Measurements from ENCODE around the gene HNRNPR. TPM values are rescaled to one million over a fixed set of nuclear protein-coding genes. Genes with fewer than 3 reads are reported as not detected.

The HNRNPR gene
- total RNA-seq, 4 donors from 2014 or later: 29.7 to 230 (median 116) TPM

DNA sequence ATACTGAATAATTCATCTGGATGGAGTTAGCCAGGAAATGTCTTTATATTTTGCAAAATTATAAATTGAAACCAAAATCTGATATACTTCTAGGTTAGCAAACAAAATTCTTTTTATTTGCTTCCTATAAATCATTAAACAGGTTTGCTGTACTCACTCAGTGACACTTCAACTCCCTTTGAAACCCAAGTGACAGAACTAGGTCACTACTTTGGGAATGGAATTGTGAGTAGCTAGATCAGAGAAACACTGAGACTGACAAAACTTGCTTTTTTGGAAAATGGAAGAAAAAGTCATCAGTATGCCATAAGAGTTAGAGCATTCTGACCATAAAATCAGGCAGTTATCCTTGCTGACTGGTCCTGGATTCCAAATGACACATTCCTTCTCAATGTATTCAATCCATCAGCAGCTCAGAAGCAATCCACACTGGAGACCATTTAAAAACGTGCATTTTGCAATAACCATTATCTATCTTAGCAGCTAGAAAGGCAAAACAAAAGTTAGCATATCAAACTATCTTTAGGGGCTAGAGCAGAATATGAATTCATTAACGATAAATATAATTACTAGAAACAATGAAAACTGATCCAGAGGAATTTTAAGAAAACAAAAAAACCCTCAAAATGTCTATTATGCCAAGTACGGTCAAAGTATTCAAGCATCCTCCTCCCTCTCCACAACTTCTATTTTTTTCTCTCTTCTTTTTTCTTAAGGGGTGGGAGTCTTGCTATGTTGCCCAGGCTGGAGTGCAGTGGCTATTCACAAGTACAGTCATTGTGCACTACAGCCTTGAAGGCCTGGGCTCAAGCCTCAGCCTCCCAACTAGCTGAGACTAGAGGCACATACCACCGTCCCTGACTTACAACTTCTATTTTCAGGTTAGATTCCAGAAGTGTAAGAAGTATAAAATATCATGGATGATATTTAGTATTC, 60.1 kb downstream of the HNRNPR start:
- Histone ChIP-seq H3K36me3 (no peaks in the 10 kb centered on the region), H3K27ac (peak overlapping the region in 1 of 2 donors; percentile 47), H3K27me3 (no peaks in the 10 kb centered on the region), H3K4me1 (no peaks in the 10 kb centered on the region), H3K4me3 (no peak overlapping the region), H3K9me3 (no peaks in the 10 kb centered on the region)
- TF ChIP-seq CTCF (IDR thresholded peaks at IDR 0.05): no peak
- no peak for TF ChIP-seq POLR2A (IDR thresholded peaks at IDR 0.05)
- no peak for DNase-seq
- intact Hi-C loops (cut with DNase I; ENCODE audit: low total_unique reads): no loop called here

GRCh38 chr1:23282957-23283356, 61.1 kb downstream of the HNRNPR start:
- Histone ChIP-seq H3K4me3 (no peak overlapping the region), H3K36me3 (no peaks in the 10 kb centered on the region), H3K9me3 (no peaks in the 10 kb centered on the region), H3K27me3 (no peaks in the 10 kb centered on the region), H3K4me1 (no peaks in the 10 kb centered on the region), H3K27ac (peak overlapping the region; percentile 36 to 47)
- TF ChIP-seq POLR2A (IDR thresholded peaks at IDR 0.05) (no peak), CTCF (IDR thresholded peaks at IDR 0.05) (no peak)
- intact Hi-C loops (cut with DNase I; ENCODE audit: low total_unique reads): no loop called here
- no peak for DNase-seq

DNA sequence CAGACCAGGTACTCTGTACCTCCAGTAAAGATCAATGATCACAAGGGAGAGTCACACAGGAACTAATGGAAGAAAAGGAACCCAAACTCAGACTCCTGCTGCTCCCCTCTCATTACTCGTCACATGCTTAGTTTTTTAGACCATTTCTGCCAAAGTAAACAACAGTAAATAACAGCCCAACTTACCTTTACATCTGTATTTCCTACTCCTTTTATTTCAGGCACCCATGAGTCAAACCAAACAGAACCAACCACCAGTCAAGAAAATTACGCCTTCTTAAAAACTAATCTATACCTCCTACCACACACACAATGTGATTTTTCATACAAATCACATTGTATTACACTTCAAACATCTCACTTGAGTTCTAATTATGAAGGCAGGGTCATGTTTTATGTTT, 65.4 kb downstream of the HNRNPR start:
- Histone ChIP-seq H3K27ac (no peak overlapping the region), H3K36me3 (no peaks in the 10 kb centered on the region), H3K27me3 (no peaks in the 10 kb centered on the region), H3K4me1 (no peaks in the 10 kb centered on the region), H3K4me3 (no peak overlapping the region), H3K9me3 (no peaks in the 10 kb centered on the region)
- no peak for DNase-seq
- intact Hi-C loops (cut with DNase I; ENCODE audit: low total_unique reads): no loop called here
- TF ChIP-seq POLR2A (IDR thresholded peaks at IDR 0.05) (no peak), CTCF (IDR thresholded peaks at IDR 0.05) (no peak)

DNA sequence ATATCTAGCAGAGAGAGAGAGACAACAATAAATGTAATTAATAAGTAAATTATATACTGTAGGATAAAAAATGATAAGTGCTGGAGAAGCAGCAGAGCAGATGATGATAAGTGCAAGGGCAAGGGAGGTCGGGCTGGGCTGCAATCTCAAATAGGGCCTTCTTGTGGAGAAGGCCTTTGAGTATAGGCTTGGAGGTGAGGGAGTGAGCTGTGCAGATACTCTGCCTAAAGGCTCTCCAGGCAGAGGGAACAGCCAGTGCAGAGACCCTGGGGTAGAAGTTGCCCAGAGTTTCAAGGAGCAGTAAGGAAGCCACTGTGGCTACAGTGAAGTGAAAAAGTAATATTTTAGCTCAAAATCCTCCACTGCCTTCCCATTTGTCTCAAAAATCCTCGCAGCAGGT, 67.6 kb downstream of the HNRNPR start:
- DNase-seq: no peak
- Histone ChIP-seq H3K36me3 (no peaks in the 10 kb centered on the region), H3K27me3 (no peaks in the 10 kb centered on the region), H3K9me3 (no peaks in the 10 kb centered on the region), H3K4me3 (no peak overlapping the region), H3K4me1 (no peaks in the 10 kb centered on the region), H3K27ac (no peak overlapping the region)
- TF ChIP-seq CTCF (IDR thresholded peaks at IDR 0.05) (no peak), POLR2A (IDR thresholded peaks at IDR 0.05) (no peak)
- intact Hi-C loops (cut with DNase I; ENCODE audit: low total_unique reads): no loop called here

GRCh38 chr1:23274134-23274505, 70.0 kb downstream of the HNRNPR start:
- no peak for TF ChIP-seq CTCF (IDR thresholded peaks at IDR 0.05)
- no peak for TF ChIP-seq POLR2A (IDR thresholded peaks at IDR 0.05)

More at GRCh38 chr1:23274134-23274505, 70.0 kb downstream of the HNRNPR start:
- H3K27ac ChIP-seq: no peak overlapping the region
- H3K36me3 ChIP-seq: no peaks in the 10 kb centered on the region
- H3K27me3 ChIP-seq: no peaks in the 10 kb centered on the region
- H3K4me1 ChIP-seq: no peaks in the 10 kb centered on the region
- DNase-seq: no peak
- H3K4me3 ChIP-seq: no peak overlapping the region
- H3K9me3 ChIP-seq: no peaks in the 10 kb centered on the region
- intact Hi-C loops (cut with DNase I; ENCODE audit: low total_unique reads): no loop called here

Data from uterus (tissue), 4 donors.